Measurements from ENCODE around the gene E2F4. TPM values are rescaled to one million over a fixed set of nuclear protein-coding genes. Genes with fewer than 3 reads are reported as not detected.

E2F4 gene
- total RNA-seq, 1 experiment from 2014 or later, result 81.0 TPM

DNA sequence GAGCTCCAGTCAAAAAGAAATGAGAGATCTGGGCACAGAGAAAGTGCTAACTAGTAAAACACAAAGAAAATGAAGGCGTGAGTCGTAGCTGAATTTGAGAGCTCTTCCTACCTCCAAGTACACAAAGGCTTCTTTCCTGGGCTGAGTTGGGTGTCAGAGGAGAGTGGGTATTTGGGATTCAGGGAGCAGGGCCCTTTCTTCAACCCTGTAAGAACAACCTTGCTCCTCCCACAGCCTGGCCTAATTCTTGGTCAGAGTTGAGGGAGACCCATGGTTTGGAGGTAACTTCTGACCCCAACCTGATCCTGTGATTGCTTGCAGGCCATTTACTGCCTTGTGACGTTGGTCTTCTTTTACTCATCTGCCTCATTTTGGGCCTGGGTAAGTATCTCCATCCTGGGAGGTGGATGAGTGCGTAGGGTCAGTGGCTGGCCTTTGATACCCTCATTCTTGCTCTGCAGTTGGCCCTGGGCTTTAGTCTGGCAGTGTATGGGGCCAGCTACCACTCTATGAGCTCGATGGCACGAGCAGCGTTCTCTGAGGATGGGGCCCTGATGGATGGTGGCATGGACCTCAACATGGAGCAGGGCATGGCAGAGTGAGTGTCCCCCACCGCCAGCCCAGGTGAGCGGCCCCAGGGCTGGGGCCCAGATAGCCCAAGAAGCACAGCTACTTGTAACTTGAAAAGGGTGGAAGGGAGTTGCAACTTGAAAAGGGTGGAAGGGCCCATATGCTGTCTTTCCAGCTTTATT lies 36.3 kb downstream of the E2F4 start:
- H3K36me3 Mint-ChIP-seq (ENCODE audit: insufficient read depth, unreplicated experiment), result peaks cover 44% of the 10 kb centered on the region
- BruUV-seq (replicated peaks), result no TSS peak

DNA sequence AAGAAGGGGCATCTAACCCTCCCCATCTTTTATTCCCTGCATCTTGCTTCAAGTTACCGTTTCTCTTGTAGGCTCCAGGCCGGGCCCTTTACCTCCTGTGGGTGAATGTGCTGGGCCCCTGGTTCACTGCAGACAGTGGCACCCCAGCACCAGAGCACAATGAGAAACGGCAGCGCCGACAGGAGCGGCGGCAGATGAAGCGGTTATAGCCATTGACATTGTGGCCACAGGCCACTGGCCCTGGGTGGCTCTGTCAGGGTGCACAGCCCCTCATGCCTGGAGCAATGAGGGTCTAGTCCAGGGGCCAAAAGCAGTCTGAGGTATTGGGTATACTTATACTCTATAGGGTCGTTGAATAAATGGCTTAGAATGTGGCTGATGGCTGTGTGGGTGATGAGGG lies 37.0 kb downstream of the E2F4 start:
- H3K27me3 Mint-ChIP-seq (ENCODE audit: insufficient read depth, unreplicated experiment), result no peaks in the 10 kb centered on the region
- no peak for DNase-seq (ENCODE audit: unreplicated experiment)
- peaks cover 47% of the 10 kb centered on the region for H3K36me3 Mint-ChIP-seq (ENCODE audit: insufficient read depth, unreplicated experiment)
- intact Hi-C loops (cut with micrococcal nuclease), result no loop called here
- H3K27ac Mint-ChIP-seq (ENCODE audit: low read depth, unreplicated experiment), result no peak overlapping the region
- H3K4me3 Mint-ChIP-seq (ENCODE audit: unreplicated experiment), result peak overlapping the region; percentile 99
- ChIA-PET CTCF (interaction anchor here (2.0 to 2.4 kb wide), 2 partner anchors 15 to 18 kb away, joined by 9 to 16 read pairs; no protein-coding TSS in a partner anchor), POLR2A (interaction anchor here (0.6 to 4.9 kb wide), 5 partner anchors 9 to 333 kb away, joined by 4 to 87 read pairs (median 4); no protein-coding TSS in a partner anchor)
- peaks cover 21% of the 10 kb centered on the region for H3K4me1 Mint-ChIP-seq (ENCODE audit: insufficient read depth, unreplicated experiment)
- BruUV-seq (replicated peaks), result no TSS peak
- TF ChIP-seq, protein P1, sequence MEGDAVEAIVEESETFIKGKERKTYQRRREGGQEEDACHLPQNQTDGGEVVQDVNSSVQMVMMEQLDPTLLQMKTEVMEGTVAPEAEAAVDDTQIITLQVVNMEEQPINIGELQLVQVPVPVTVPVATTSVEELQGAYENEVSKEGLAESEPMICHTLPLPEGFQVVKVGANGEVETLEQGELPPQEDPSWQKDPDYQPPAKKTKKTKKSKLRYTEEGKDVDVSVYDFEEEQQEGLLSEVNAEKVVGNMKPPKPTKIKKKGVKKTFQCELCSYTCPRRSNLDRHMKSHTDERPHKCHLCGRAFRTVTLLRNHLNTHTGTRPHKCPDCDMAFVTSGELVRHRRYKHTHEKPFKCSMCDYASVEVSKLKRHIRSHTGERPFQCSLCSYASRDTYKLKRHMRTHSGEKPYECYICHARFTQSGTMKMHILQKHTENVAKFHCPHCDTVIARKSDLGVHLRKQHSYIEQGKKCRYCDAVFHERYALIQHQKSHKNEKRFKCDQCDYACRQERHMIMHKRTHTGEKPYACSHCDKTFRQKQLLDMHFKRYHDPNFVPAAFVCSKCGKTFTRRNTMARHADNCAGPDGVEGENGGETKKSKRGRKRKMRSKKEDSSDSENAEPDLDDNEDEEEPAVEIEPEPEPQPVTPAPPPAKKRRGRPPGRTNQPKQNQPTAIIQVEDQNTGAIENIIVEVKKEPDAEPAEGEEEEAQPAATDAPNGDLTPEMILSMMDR (IDR thresholded peaks at IDR 0.05; ENCODE audit: unreplicated experiment), result no peak
- no peaks in the 10 kb centered on the region for H3K9me3 Mint-ChIP-seq (ENCODE audit: unreplicated experiment)

More for the DNA sequence above, 36.3 kb downstream of the E2F4 start:
- ChIA-PET POLR2A (interaction anchor here (0.6 to 5.2 kb wide), 13 partner anchors 10 to 333 kb away, joined by 3 to 87 read pairs (median 6); partner anchors contain the start of genes ATP6V0D1, CTCF, FHOD1 and MATCAP1), CTCF (interaction anchor here (0.6 to 3.1 kb wide), 12 partner anchors 8 to 210 kb away, joined by 3 to 16 read pairs (median 4); partner anchors contain the start of gene E2F4)
- no peak for DNase-seq (ENCODE audit: unreplicated experiment)
- no peaks in the 10 kb centered on the region for H3K27me3 Mint-ChIP-seq (ENCODE audit: insufficient read depth, unreplicated experiment)
- intact Hi-C loops (cut with micrococcal nuclease), result no loop called here
- H3K27ac Mint-ChIP-seq (ENCODE audit: low read depth, unreplicated experiment), result peak overlapping the region; percentile 99
- TF ChIP-seq, protein P1 (IDR thresholded peaks at IDR 0.05; ENCODE audit: unreplicated experiment), result no peak
- no peaks in the 10 kb centered on the region for H3K9me3 Mint-ChIP-seq (ENCODE audit: unreplicated experiment)
- peaks cover 21% of the 10 kb centered on the region for H3K4me1 Mint-ChIP-seq (ENCODE audit: insufficient read depth, unreplicated experiment)
- peak overlapping the region; percentile 99 for H3K4me3 Mint-ChIP-seq (ENCODE audit: unreplicated experiment)

DNA sequence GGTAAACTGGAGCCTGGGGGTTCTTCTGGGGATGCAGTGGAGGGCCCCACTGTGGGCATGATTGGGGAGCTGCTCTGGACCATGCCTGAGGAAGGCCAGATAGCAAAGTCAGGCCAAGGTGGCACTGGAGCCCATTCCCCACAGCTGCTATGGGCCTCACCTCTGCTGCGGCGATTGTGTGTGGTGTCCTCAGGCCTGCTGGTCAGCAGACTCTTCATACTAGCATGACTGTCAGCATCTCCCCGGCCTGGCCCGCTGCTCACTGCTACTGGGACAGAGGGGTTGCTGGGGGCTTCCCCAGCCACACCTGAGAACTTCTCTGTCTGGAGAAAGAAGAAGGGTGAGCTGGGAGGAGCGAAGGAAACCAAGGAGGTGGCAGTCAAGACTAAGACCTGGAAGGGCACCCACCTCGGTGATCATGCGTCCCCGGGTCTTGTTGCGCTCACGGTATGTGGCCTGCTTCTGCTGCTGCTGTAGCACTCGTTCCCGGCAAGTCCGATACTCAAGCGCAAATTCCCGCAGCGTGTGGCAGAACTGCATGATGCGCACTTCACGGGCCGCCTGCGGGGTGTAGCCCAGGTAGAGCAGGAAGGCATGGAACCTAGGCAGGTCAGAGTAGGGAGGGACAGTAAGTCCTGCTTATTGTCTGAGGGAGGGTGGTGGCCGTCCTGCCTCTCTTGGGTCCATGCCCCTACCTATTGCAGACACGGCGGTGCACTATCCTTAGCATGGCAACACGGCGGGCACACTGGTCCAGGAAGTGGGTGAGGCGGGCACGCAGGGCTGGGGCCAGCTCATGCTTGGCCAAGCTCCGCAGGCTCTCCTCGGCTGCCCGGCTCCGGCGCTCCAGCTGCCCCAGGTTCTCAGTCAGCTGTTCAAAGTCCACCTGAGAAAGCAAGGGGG lies 38.2 kb downstream of the E2F4 start:
- intact Hi-C loops (cut with micrococcal nuclease), result no loop called here
- Mint-ChIP-seq H3K27me3 (ENCODE audit: insufficient read depth, unreplicated experiment) (no peaks in the 10 kb centered on the region), H3K36me3 (ENCODE audit: insufficient read depth, unreplicated experiment) (peaks cover 59% of the 10 kb centered on the region), H3K27ac (ENCODE audit: low read depth, unreplicated experiment) (no peak overlapping the region), H3K4me3 (ENCODE audit: unreplicated experiment) (peak overlapping the region; percentile 14), H3K4me1 (ENCODE audit: insufficient read depth, unreplicated experiment) (peaks cover 21% of the 10 kb centered on the region), H3K9me3 (ENCODE audit: unreplicated experiment) (no peaks in the 10 kb centered on the region)
- DNase-seq (ENCODE audit: unreplicated experiment), result no peak
- no TSS peak for BruUV-seq (replicated peaks)
- ChIA-PET CTCF (interaction anchor here (0.7 kb wide), 1 partner anchor 347 kb away, joined by 3 read pairs; no protein-coding TSS in a partner anchor), POLR2A (interaction anchor here (1.2 kb wide), 1 partner anchor 14 kb away, joined by 3 read pairs; no protein-coding TSS in a partner anchor)
- TF ChIP-seq, protein P1 (IDR thresholded peaks at IDR 0.05; ENCODE audit: unreplicated experiment), result no peak

All from MCF 10A (cell line).